Cortex of kidney (tissue), 1 donor: ENCODE data around the gene STYXL1.
"Not testable (repeated sequence)": the region's sequence is repeated elsewhere in the genome, so short reads cannot be mapped to it uniquely, and the experiment has no call there.

ENCODE experiments used
- DNase-seq: peaks from one replicate; lab custom pipeline; 2025; lab: John Stamatoyannopoulos, UW

STYXL1 gene

GRCh38 chr7:76047811-76048667 lies at the start of gene STYXL1, which contains the start of gene MDH2:
Gene STYXL1, minus strand, starts transcription at chr7:76048000. Its CDS starts 17,477 bp downstream, at chr7:76030523.
Gene MDH2, plus strand, starts transcription at chr7:76048106. Its CDS starts 55 bp downstream, at chr7:76048161.
- DNase-seq, result peak; percentile 50

- DNase-seq, result no peak
Observed at GRCh38 chr7:76095908-76096307, 48.1 kb upstream of the STYXL1 start.

- not testable (repeated sequence) for DNase-seq
Observed at GRCh38 chr7:76094326-76094725, 46.5 kb upstream of the STYXL1 start.

- DNase-seq, result not testable (repeated sequence)
Observed at GRCh38 chr7:76093531-76093930, 45.7 kb upstream of the STYXL1 start.

- no peak for DNase-seq
Observed at GRCh38 chr7:76091506-76091905, 43.7 kb upstream of the STYXL1 start.

- no peak for DNase-seq
Observed at GRCh38 chr7:76089865-76090475, 42.2 kb upstream of the STYXL1 start.

GRCh38 chr7:76087362-76087791 lies 39.6 kb upstream of the STYXL1 start:
- DNase-seq, result not testable (repeated sequence)

- no peak for DNase-seq
Observed at GRCh38 chr7:76086070-76086469, 38.3 kb upstream of the STYXL1 start.

GRCh38 chr7:76084115-76084514 lies 36.3 kb upstream of the STYXL1 start:
- DNase-seq, result not testable (repeated sequence)

GRCh38 chr7:76080204-76080603 lies 32.4 kb upstream of the STYXL1 start:
- DNase-seq, result no peak

- no peak for DNase-seq
Observed at GRCh38 chr7:76077435-76077834, 29.6 kb upstream of the STYXL1 start.

- DNase-seq, result no peak
Observed at GRCh38 chr7:76076995-76077394, 29.2 kb upstream of the STYXL1 start.

GRCh38 chr7:76074972-76075370 lies 27.2 kb upstream of the STYXL1 start:
- DNase-seq, result no peak

GRCh38 chr7:76074306-76074971 lies 26.6 kb upstream of the STYXL1 start:
- DNase-seq, result no peak

- no peak for DNase-seq
Observed at GRCh38 chr7:76073335-76073990, 25.7 kb upstream of the STYXL1 start.

- no peak for DNase-seq
Observed at GRCh38 chr7:76072243-76073148, 24.7 kb upstream of the STYXL1 start.

- no peak for DNase-seq
Observed at GRCh38 chr7:76071316-76072242, 23.8 kb upstream of the STYXL1 start.

- DNase-seq, result no peak
Observed at GRCh38 chr7:76069238-76069638, 21.4 kb upstream of the STYXL1 start.

GRCh38 chr7:76066716-76067503 lies 19.1 kb upstream of the STYXL1 start:
- DNase-seq, result no peak
